Left forelimb (tissue), 1 donor: ENCODE data around the gene RFPL1.
"Not testable (repeated sequence)": the region's sequence is repeated elsewhere in the genome, so short reads cannot be mapped to it uniquely, and the experiment has no call there.

Source experiments
- DNase-seq: peaks from one replicate; pipeline ENCODE4 v3.0.0-alpha.2; 2018; ENCODE audit warnings: low spot score

RFPL1 gene

DNA sequence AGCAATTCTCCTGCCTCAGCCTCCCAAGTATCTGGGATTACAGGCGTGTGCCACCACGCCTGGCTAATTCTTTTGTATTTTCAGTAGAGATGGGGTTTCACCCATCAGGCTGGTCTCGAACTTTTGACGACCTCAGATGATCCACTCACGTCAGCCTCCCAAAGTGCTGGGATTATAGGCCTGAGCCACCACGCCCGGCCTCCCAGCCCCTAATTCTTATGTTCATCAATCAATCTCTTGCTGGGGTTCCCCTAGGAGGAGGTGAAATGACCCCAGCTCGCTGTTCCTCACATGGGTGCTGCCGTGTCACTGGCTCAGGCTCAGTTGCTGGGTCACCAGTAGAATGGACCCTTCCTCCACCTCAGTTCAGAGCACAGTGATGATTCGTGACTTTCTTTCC lies at the start of gene RFPL1:
TSS of gene RFPL1 (plus strand) at position 301 of the 400 bp plus-strand sequence.
- not testable (repeated sequence) for DNase-seq

- no peak for DNase-seq
Measured at GRCh38 chr22:29388759-29389090, 49.7 kb upstream of the RFPL1 start.

GRCh38 chr22:29390270-29390669 lies 48.1 kb upstream of the RFPL1 start:
- DNase-seq: no peak

- DNase-seq: no peak
Measured at GRCh38 chr22:29391546-29391945, 46.8 kb upstream of the RFPL1 start.

- DNase-seq: peak; percentile 23
Measured at GRCh38 chr22:29393019-29393608, 45.3 kb upstream of the RFPL1 start.

DNA sequence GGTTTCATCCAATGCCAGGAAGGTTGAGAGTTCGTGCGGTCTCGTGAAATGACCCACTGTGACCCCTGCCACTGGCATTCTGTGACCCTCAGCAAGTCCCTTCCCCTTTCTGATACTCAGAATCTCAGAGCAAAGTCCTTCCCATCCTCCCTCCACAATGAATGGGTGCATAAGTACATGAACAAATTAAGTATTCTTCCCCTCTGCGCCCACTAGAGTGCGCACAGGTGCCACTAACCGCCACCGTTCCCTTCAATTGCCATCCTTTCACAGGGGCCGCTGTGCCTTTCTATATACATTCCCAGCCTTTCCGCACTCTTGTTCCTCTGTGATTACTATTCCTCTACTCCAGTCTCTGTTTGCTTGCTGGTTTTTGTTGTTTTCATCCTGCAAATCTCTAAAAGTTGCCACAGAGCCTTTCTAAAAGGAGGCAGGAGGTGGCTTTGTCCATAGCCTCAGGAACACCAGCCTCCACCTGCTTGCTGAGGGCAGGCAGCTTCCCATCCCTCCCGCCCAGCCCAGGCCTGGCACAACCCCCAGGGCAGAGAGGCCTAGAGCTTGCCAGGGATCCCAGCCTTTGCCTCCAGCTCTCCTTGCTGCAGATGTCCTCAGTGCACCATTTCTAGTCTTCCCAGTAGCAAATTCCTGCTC lies 43.3 kb upstream of the RFPL1 start:
- peak; percentile 73 for DNase-seq

DNA sequence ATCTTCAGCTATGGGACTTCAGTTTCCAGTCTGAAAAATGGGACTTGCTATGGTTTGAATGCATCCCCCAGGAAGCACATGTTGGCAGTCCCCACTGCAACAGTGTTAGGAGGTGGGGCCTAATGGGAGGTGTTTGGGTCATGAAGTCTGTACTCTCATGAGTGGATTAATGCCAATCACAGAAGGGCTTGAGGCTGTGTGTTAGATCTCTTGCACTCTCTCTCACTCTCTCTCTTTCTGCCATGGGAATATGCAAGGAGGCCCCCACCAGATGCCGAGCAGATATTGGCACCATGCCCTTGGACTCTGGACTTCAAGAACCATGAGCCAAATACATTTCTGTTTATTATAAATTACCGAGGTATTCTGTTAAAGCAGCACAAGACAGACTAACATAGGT lies 42.3 kb upstream of the RFPL1 start:
- no peak for DNase-seq

DNA sequence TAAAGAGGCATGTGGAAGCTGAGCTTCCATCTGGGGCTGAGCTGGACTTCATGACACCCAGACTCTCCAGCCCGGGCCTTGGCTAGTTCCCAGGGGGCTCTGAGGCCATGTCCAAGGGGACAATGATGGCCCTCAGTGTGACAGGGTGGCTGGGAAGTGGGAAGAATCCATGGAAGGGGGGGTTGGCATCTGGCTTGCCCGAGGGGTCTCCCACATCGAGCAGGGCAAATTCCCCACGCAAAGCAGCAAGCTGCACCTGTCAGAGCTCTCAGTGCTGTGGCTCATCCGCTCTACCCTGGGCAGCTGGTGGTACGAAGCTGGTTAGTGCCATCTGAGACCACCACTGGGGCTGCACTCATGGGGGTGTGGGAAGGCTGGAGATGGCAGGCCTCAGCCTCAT lies 40.6 kb upstream of the RFPL1 start:
- no peak for DNase-seq

DNA sequence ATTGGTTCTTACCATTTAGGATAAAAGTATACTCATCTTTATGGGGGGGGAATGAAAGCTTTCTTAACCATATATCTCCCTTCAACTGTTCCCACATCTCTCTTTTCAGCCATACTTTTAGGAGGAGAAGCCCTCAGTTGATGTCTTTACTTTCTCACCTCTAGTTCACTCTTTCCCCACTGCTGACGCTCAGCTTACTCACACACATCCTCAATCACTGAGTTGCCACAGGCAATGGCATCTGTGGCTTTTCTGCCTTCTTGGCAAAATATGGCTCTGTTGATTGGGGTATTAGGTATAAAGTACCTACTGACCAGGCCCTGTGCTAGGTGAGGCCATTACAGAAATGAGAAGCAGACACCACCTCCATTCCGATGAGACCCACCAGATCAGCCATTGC lies 37.8 kb upstream of the RFPL1 start:
- DNase-seq: no peak

DNA sequence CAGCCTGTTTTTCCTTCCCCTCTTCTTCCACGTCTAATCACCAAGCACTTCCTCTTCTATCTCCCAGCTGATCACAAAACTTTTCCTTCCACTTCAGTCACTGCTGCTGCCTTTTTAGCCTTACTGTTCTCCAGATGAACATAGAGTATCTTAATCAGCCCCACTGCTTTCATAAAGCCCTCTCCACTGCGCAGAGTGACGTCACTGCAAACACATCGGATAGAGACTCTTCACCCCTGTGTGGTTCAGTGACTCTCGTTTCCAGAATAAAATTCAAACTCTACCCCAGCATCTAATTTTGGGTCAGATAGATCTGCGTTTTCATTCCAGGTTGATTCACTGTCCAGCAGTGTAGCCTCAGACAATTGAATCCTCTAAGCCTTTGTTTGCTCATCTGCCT lies 36.8 kb upstream of the RFPL1 start:
- not testable (repeated sequence) for DNase-seq

DNA sequence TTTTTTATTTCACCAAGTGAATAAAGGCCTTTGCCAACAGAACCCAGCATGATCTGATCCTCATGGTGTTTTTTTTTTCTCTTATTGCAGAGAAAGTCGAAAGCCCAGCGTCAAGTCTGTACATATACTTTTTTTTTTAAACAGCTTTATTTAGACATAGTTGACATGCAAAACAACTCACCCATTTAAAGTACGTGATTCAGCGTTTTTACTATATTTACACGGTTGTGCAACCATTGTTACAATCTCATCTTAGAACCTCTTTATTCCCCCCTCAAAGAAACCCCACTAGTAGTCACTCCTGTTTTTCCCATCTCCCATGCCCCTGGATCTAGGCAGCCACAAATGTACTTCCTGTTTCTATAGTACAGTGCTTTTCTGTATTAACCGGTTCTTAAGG lies 29.4 kb upstream of the RFPL1 start:
- no peak for DNase-seq

GRCh38 chr22:29411569-29412211 lies 26.7 kb upstream of the RFPL1 start:
- DNase-seq: not testable (repeated sequence)

DNA sequence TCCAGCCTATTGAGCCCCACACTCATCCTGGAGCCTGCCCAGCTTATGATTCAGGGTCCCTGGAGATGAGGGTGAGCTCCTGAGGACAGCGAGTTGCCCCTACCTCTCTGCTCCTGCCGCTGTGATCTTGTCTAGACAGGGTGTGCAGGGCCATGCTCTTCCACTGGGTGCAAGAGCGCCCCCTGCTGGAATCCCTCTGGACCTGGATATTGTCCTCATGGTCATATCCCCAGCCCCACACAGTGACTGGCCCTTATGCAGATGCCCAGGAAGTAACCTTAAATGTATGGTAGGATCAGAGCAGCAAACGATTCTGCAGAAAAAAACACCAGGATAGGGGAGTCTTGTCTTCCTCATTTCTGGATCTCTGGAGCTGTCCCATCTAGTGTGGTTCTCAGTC lies 25.6 kb upstream of the RFPL1 start:
- DNase-seq: not testable (repeated sequence)

GRCh38 chr22:29414951-29415591 lies 23.3 kb upstream of the RFPL1 start:
- DNase-seq: not testable (repeated sequence)

- DNase-seq: not testable (repeated sequence)
Measured at GRCh38 chr22:29418704-29419103, 19.7 kb upstream of the RFPL1 start.

DNA sequence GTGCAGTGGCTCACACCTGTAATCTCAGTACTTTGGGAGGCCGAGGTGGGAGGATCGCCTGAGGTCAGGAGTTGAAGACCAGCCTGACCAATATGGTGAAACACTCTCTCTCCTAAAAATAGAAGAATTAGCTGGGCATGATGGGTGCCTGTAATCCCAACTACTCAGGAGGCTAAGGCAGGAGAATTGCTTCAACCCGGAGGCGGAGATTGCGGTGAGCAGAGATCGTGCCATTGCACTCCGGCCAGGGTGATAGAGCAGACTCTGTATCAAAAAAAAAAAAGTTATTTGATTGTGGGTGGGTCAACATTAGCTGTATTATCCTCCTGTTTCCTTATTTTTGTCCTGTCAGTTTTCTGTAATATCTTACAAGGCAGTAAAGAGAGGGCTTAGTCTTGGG lies 11.9 kb upstream of the RFPL1 start:
- DNase-seq: no peak

GRCh38 chr22:29427176-29427760 lies 11.1 kb upstream of the RFPL1 start:
- DNase-seq: no peak

DNA sequence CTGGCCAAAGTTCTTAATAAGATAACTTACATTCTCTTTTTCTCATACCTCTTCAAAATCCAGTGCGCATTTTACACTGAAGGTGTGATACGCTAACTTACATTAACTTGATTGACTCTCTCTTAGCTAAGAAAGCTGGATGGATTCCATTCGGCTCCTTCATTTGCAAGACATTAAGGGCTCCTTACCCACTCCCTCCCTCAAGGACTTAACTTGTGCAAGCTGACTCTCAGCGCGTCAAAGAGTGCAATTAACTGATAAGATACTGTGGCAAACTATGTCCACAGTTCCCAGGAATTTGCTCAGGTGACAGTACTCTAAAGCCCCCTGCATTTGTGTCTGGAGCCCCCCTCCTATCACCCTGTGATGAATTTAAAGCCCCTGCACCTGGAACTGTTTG lies 6.4 kb upstream of the RFPL1 start:
- DNase-seq: no peak

GRCh38 chr22:29433856-29434255 lies 4.5 kb upstream of the RFPL1 start:
- DNase-seq: no peak

GRCh38 chr22:29434288-29434687 lies 4.1 kb upstream of the RFPL1 start:
- no peak for DNase-seq

DNA sequence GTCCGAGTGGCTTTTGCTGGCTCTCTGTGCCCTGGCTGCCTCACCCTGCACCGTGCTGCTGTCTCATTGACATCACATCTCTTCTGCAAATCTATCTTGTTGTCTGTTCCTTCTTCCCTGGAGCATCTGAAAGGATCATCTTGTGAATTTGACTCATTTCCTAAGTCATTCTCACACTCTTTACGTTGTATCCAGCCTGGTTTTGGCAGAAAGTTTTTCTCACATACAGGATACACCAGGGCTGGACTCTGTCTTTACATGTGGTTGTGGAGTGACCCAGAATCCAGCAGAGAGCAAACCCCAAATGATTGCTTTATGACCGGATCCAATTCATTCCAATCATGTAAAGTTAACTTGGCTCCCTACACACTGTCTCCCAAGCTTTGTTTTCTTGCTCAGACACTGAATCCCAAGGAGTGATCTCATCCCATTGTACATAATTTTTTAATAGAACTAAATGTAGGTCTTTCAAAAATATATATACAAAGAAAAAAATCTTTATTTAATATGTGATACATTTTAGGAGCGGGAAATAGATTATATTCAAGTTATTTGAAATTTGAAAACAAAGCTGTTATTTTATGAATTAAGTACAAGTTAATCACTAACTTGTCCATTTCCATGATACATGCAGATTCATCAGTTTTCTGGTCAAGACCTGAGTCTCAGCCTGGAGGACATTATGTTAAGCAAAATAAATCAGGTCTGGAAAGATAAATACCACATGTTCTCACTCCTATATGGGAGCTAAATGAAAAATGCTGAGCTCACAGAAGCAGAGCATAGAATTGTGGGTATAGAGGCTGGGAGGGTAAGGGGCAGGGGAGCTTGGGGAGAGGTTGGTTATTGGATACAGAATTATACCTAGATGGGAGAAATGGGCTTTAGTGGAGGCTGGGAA lies 2.9 kb upstream of the RFPL1 start:
- no peak for DNase-seq

GRCh38 chr22:29442976-29443375 lies 4.6 kb downstream of the RFPL1 start:
- DNase-seq: no peak
